K562 (cell line): ENCODE results near the gene TREH. TPM values are rescaled to one million over a fixed set of nuclear protein-coding genes. Genes with fewer than 3 reads are reported as not detected.

Source experiments
- ASH1L ChIP-seq: fragments of 450-650 bp; IDR thresholded peaks from 2 replicates; pipeline ENCODE4 v1.6.1; 2018; ENCODE audit warnings: borderline replicate concordance, mild to moderate bottlenecking, low read depth; ENCODE audit not compliant: partially characterized antibody
- CSDE1 ChIP-seq, 2 experiments: fragments of 450-650 bp; IDR thresholded peaks; 2 replicates each; pipeline ENCODE4 v1.6.1; 2016; ENCODE audit warnings: mild to moderate bottlenecking in 1 of 2
- DMBX1 ChIP-seq: fragments of 250-450 bp; sonication (Bioruptor Pico); IDR thresholded peaks from 2 replicates; pipeline ENCODE4 v1.8.0; 2022; ENCODE audit warnings: inconsistent platforms, mild to moderate bottlenecking, moderate library complexity, borderline replicate concordance
- ETV1 ChIP-seq: fragments of 450-650 bp; conservative IDR thresholded peaks from 2 replicates; pipeline ENCODE4 v1.6.1; 2016; ENCODE audit warnings: missing genetic modification characterization, control low read depth, low read depth, missing compliant biosample characterization
- GATAD2A ChIP-seq: fragments of 450-650 bp; IDR thresholded peaks from 2 replicates; pipeline ENCODE4 v1.6.1; 2017
- MXI1 ChIP-seq: IDR thresholded peaks from 2 replicates; pipeline ENCODE4 v1.6.1; 2011; ENCODE audit warnings: low read depth, mild to moderate bottlenecking, improper control_type of control experiment, low read length
- NBN ChIP-seq: fragments of 450-650 bp; IDR thresholded peaks from 2 replicates; pipeline ENCODE4 v1.6.1; 2016; ENCODE audit warnings: low read depth, mild to moderate bottlenecking
- NCOA1 ChIP-seq: fragments of 450-650 bp; IDR thresholded peaks from 2 replicates; pipeline ENCODE4 v1.6.1; 2016; ENCODE audit warnings: low read depth
- RBFOX2 ChIP-seq: fragments of 200-400 bp; formaldehyde crosslinking; IDR thresholded peaks from 2 replicates; pipeline ENCODE4 v1.6.1; 2017; ENCODE audit warnings: low read depth, mild to moderate bottlenecking, low read length, moderate library complexity
- STAG1 ChIP-seq: sonication (generic); formaldehyde crosslinking; IDR thresholded peaks from 2 replicates; pipeline ENCODE4 v1.5.0; 2020; ENCODE audit warnings: missing genetic modification reagents, borderline replicate concordance
- YY1 ChIP-seq, 3 experiments: IDR thresholded peaks; 2 replicates each; pipeline ENCODE4 v1.6.1; 2011; ENCODE audit warnings: low read length in 2 of 3, mild to moderate bottlenecking in 2 of 3, moderate library complexity in 2 of 3, borderline replicate concordance in 1 of 3, control low read depth in 1 of 3, low read depth in 1 of 3; ENCODE audit not compliant: insufficient read depth in 3 of 3, insufficient replicate concordance in 2 of 3, control insufficient read depth in 1 of 3, insufficient read length in 1 of 3; ENCODE audit errors: extremely low read depth in 1 of 3
- ZNF124 ChIP-seq: sonication (generic); formaldehyde crosslinking; IDR thresholded peaks from 2 replicates; pipeline ENCODE4 v1.8.1; 2022; ENCODE audit warnings: missing genetic modification reagents
- ZNF212 ChIP-seq: fragments of 450-650 bp; formaldehyde crosslinking; IDR thresholded peaks from 2 replicates; pipeline ENCODE4 v1.4.0; 2020; ENCODE audit warnings: mild to moderate bottlenecking
- ZNF444 ChIP-seq: fragments of 250-450 bp; sonication (Bioruptor Pico); IDR thresholded peaks from 2 replicates; pipeline ENCODE4 v1.4.0; 2020; ENCODE audit warnings: mild to moderate bottlenecking, moderate library complexity
- polyA plus RNA-seq, 8 experiments: library from polyadenylated mRNA; depleted of rRNA in 4 of 8; stranded (reverse) in 5 of 8; unstranded in 3 of 8; fragments of >200 nt; fragmentation: Nextera tagmentation in 2 of 8; fragmentation: Illumina TruSeq in 1 of 8; extraction: Ambion mirVana in 2 of 8; extraction: Trizol in 1 of 8; gene quantifications; 2 replicates each; pipeline versions ENCODE4 v1.2.1 to v1.2.3, GENCODE V29; 2011 to 2014; ENCODE audit warnings: inconsistent platforms in 1 of 8, missing spikeins in 1 of 8
- total RNA-seq, 7 experiments: library from RNA; depleted of rRNA in 6 of 7; stranded (reverse); fragments of >200 nt in 6 of 7; fragmentation: Illumina TruSeq in 2 of 7; extraction: Trizol in 2 of 7; gene quantifications; 2 replicates each; pipeline versions ENCODE4 v1.2.1 to v1.2.3, GENCODE V29; 2011 to 2021; ENCODE audit warnings: low replicate concordance in 1 of 7
- TF ChIP-seq, protein P1 (sequence below): fragments of 250-450 bp; sonication (Bioruptor Pico); IDR thresholded peaks from 2 replicates; pipeline ENCODE4 v1.4.0; 2020
- TF ChIP-seq, protein P2 (sequence below): conservative IDR thresholded peaks from 2 replicates; pipeline ENCODE4 v1.6.1; 2011; ENCODE audit warnings: low read depth, mild to moderate bottlenecking, low read length; ENCODE audit not compliant: control insufficient read depth
- TF ChIP-seq, protein P3 (sequence below): fragments of 250-450 bp; sonication (Bioruptor Pico); IDR thresholded peaks from 2 replicates; pipeline ENCODE4 v1.8.0; 2021; ENCODE audit warnings: moderate library complexity, mild to moderate bottlenecking, inconsistent platforms

Gene TREH
- total and polyA plus RNA-seq, 9 of the 15 experiments (the other 6 are each of a cell fraction or from before 2014, with no cell fraction given): 0.09 to 0.20 (median 0.11) TPM; not detected in 6

DNA sequence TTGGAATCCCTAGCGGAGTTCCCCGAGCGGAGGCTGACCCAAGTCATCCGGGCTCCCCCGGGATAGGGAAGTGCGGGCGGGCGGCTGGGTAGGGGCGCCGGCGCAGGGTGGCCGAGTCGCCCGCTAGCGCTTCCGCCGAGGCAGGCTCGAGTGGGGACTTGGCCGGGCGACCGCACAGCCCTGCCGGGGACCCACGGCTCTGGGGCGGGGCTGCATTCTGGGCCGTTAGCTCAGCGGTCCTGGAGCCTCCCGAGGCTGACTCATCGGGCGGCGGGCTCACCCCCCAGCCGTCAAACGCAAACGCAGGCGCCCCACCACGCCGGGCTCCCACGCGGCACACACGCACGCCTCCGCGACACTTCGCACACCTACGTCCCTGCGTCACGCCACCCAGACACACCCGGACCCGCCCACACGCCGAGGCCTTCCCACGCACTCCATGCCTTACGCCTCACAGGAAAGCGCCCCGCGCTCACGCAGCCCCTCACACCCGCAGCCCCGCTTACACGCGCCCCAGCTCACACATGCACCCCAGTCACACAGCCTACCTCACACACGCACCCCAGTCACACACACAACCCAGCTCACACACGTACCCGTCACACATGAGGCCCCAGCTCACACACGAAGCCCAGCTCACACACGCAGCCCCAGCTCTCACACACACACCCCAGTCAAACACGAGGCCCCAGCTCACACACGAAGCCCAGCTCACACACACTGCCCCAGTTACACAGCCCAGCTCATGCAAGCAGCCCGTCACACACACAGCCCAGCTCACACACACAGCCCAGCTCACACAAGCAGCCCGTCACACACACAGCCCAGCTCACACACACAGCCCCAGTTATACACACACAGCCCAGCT lies 70.9 kb downstream of the TREH start (continued):
- TF ChIP-seq GATAD2A (peak; percentile 81), STAG1 (no peak), ASH1L (peak; percentile 42), NCOA1 (peak; percentile 45; the same call in 1 of the 2 replicates), ETV1 (tag) (no peak), CSDE1 (IDR thresholded peaks at IDR 0.05) (peak in 1 of 2 experiments; percentile 67; a peak in 1 of 4 replicates), NBN (peak; percentile 85), ZNF212 (CRISPR knock-in tag) (no peak), DMBX1 (peak; percentile 68), RBFOX2 (peak; percentile 79), YY1 (IDR thresholded peaks at IDR 0.05; ENCODE audit: borderline replicate concordance in 1 of 3, control insufficient read depth in 1 of 3, extremely low read depth in 1 of 3, insufficient read depth in 3 of 3, insufficient read length in 1 of 3, insufficient replicate concordance in 2 of 3, low read depth in 1 of 3, low read length in 2 of 3) (peak in 1 of 3 experiments; percentile 50), ZNF124 (CRISPR knock-in tag) (no peak), ZNF444 (CRISPR knock-in tag) (no peak), MXI1 (peak; percentile 49; the same call in 1 of the 2 replicates)
- TF ChIP-seq, protein P1, sequence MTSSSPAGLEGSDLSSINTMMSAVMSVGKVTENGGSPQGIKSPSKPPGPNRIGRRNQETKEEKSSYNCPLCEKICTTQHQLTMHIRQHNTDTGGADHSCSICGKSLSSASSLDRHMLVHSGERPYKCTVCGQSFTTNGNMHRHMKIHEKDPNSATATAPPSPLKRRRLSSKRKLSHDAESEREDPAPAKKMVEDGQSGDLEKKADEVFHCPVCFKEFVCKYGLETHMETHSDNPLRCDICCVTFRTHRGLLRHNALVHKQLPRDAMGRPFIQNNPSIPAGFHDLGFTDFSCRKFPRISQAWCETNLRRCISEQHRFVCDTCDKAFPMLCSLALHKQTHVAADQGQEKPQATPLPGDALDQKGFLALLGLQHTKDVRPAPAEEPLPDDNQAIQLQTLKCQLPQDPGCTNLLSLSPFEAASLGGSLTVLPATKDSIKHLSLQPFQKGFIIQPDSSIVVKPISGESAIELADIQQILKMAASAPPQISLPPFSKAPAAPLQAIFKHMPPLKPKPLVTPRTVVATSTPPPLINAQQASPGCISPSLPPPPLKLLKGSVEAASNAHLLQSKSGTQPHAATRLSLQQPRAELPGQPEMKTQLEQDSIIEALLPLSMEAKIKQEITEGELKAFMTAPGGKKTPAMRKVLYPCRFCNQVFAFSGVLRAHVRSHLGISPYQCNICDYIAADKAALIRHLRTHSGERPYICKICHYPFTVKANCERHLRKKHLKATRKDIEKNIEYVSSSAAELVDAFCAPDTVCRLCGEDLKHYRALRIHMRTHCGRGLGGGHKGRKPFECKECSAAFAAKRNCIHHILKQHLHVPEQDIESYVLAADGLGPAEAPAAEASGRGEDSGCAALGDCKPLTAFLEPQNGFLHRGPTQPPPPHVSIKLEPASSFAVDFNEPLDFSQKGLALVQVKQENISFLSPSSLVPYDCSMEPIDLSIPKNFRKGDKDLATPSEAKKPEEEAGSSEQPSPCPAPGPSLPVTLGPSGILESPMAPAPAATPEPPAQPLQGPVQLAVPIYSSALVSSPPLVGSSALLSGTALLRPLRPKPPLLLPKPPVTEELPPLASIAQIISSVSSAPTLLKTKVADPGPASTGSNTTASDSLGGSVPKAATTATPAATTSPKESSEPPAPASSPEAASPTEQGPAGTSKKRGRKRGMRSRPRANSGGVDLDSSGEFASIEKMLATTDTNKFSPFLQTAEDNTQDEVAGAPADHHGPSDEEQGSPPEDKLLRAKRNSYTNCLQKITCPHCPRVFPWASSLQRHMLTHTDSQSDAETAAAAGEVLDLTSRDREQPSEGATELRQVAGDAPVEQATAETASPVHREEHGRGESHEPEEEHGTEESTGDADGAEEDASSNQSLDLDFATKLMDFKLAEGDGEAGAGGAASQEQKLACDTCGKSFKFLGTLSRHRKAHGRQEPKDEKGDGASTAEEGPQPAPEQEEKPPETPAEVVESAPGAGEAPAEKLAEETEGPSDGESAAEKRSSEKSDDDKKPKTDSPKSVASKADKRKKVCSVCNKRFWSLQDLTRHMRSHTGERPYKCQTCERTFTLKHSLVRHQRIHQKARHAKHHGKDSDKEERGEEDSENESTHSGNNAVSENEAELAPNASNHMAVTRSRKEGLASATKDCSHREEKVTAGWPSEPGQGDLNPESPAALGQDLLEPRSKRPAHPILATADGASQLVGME (CRISPR knock-in tag): peak; percentile 75; the same call in 1 of the 2 replicates
- TF ChIP-seq, protein P2, sequence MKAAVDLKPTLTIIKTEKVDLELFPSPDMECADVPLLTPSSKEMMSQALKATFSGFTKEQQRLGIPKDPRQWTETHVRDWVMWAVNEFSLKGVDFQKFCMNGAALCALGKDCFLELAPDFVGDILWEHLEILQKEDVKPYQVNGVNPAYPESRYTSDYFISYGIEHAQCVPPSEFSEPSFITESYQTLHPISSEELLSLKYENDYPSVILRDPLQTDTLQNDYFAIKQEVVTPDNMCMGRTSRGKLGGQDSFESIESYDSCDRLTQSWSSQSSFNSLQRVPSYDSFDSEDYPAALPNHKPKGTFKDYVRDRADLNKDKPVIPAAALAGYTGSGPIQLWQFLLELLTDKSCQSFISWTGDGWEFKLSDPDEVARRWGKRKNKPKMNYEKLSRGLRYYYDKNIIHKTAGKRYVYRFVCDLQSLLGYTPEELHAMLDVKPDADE: peak; percentile 76
- TF ChIP-seq, protein P3, sequence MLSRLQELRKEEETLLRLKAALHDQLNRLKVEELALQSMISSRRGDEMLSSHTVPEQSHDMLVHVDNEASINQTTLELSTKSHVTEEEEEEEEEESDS (CRISPR knock-in tag): no peak
